HG03159 (cell line): Measurements from ENCODE around the gene HYAL4.
"Not testable (repeated sequence)": the region's sequence is repeated elsewhere in the genome, so short reads cannot be mapped to it uniquely, and the experiment has no call there.

Experiments
- ATAC-seq: cut with Tn5 transposase; IDR thresholded peaks from one replicate; pipeline ENCODE4 v1.9.1; 2021; ENCODE audit warnings: mild to moderate bottlenecking, moderate library complexity; ENCODE audit not compliant: unreplicated experiment

HYAL4 gene, protein sequence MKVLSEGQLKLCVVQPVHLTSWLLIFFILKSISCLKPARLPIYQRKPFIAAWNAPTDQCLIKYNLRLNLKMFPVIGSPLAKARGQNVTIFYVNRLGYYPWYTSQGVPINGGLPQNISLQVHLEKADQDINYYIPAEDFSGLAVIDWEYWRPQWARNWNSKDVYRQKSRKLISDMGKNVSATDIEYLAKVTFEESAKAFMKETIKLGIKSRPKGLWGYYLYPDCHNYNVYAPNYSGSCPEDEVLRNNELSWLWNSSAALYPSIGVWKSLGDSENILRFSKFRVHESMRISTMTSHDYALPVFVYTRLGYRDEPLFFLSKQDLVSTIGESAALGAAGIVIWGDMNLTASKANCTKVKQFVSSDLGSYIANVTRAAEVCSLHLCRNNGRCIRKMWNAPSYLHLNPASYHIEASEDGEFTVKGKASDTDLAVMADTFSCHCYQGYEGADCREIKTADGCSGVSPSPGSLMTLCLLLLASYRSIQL

DNA sequence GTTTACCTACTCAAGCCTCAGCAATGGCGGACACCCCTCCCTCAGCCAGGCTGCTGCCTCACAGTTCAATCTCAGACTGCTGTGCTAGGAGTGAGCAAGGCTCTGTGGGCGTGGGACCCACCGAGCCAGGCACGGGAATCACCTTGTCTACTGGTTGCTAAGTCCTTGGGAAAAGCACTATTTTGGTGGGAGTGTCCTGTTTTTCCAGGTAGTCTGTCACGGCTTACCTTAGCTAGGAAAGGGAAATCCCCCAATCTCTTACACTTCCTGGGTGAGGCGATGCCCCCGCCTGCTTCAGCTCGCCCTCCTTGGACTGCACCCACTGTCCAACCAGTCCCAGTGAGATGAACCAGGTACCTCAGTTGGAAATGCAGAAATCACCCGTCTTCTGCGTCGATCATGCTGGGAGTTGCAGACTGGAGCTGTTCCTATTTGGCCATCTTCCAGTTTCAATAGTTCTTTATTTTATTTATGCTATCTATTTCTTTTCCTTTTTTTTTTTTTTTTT is at the start of gene HYAL4:
Gene HYAL4, plus strand, starts transcription at position 458 of the 508 bp plus-strand sequence. CDS start 23,105 bp downstream, outside the sequence.
- ATAC-seq = no peak

DNA sequence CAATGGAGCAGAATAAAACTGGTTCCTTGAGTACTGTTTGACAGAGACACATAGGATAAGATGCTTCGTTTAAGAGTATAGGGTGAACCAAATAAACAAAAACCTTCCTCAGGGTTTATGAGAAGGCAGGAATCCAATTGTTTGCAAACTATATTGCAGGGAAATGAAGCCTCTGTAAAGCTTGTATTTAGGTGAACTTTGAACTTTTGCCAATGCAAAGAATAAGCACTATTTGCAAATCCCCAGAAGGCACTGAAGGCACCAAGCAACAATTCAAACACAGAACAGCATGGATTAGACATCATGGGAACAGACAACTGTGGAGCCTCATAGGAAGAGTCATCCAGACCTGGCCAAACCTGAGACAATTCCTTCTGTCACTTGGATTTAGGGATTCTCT is 49.1 kb upstream of the HYAL4 start:
- ATAC-seq = no peak

DNA sequence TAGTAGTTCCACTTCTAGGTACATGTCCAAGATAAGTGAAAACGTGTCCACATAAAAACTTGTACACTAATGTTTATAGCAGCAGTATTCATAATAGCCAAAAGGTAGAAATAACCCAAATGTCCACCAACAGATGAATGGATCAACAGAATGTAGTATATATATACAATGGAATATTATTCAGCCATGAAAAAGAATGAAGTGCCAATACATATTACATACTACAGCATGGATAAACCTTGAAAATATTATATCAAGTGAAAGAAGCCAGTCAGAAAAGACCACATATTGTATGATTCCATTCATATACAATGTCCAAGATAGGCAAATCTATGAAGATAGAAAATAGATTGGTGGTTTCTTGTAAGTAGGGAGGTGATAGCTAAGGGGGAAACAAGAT is 48.4 kb upstream of the HYAL4 start:
- no peak for ATAC-seq

DNA sequence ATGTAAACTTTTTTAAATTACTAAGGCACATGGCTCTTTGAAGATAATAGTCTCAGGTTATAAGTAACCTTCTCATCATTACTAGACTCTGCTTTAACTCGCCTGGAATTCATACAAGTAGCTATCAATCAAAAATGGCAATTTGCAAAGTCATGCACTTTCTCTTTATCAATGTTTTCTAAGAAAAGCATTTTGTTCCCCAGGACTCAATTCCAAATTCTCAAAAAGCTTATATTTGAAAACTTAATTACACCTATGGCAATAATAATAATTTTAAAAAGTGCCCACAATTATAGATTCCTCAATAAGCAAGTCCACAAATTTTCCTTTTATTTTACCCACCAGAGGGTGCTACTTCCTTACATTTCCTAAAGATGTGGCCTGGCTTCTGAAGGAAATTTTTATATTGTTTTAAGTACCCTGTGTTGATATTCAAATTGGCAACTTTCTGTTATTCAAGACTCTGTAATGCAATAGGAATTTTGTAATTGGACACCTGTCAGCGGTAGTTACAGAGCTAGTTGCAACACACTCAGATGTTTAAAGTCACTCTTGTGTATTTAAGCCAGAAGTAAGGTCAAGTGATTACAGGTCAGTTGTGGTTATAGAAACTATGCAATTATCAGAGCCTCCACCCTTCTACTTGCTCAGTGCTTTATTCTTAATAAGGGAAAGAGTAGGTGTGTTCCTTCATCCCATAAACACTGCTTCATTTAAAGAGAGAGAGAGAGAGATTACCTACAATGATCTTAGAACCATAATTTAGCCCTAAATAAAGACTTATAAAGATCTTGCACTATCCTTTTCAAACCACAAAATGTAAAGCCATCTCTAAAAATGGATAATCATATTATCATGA is 47.1 kb upstream of the HYAL4 start:
- ATAC-seq = no peak

DNA sequence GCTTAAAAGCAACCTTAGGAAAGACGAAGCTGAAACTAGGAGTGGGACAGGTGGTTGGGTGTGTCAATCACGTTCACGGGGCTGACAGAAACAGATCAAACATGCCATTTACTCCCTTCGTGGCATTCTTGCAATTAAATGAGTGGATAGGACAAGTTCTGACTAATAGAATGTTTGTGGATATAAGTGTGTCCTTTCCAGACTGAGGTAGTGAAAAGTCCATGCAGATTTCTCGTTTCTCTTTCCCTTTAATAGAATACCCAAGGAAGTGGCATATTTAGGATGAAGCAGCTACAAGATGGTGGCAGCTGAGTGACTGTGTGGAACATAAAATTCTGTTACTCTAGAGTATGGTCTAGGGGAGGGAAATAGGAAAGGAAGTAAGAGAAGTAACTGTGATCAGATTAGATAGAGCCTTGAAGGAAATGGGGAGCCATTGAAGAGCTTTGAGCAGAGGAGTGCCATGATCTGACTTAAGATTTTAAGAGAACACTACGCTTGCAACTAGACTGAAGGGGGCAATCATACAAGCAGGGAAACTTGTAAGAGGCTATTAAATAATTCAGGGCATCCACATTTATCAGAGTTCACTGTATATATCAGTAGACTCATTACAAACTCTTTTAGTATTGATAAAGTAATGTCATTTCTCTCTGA is 46.3 kb upstream of the HYAL4 start:
- no peak for ATAC-seq

DNA sequence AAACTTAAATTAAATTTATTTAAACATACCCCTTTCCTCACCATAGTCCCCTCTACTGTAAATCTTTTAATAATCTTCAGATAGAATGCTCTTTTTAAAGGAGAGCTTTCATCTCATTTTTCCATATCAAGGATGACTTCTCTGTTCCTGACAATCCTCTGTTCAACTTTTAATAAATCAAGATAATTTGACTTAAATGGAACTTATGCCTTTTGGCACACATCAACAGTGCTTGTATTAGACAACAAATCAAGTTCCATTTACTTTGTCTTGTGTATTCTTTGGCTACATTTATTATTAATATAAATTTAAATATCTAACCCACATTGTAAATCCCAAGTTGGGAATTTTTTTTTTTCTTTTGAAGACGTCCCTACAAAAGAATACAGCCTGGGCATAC is 42.7 kb upstream of the HYAL4 start:
- ATAC-seq = no peak

DNA sequence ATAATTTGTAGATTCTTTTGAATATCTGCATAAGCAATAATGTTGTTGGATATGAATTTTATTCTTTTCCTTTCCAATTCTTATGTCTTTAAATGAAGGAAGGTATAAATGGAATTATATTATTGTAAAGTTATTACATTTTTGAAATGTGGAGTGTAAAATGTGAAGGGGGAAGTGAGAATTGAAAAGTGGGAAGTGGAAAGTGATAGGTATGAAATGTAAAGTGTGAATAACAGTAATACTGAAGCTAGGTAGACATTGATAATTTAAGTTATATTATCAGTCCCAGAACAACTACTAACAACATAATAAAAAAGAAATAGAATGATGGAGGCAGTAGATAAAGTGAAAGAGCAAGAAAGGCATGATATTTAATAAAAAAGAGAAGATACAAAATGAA is 39.7 kb upstream of the HYAL4 start:
- ATAC-seq = no peak

DNA sequence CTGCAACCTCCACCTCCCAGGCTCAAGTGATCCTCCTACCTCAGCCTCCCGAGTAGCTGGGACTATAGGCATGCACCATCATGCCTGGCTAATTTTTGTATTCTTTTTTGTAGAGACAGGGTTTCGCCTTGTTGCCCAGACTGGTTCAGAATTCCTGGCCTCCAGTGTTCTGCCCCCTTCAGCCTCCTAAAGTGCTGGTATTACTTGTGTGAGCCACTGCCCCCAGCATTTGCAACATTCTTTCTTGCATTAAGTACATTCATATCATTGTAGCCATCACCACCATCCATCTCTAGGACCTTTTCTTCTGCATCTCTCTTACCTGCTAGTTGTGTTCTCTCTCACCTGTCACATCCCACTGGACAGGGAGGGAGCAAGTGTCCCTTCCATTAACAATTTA is 35.5 kb upstream of the HYAL4 start:
- ATAC-seq = no peak

DNA sequence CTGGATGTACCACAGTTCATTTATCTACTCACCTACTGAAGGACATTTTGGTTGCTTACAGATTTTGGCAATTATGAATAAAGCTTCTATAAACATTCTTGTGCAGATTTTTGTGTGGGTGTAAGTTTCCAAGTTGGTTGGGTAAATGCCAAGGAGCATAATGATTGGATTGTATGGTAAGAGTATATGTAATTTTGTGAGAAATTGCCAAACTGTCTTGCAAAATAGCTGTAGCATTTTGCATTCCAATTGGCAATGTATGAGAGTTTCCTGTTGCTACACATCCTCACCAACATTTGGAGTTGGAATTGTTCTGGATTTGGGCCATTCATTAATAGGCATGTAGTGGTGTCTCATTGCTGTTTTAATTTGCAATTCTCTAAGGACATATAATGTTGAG is 33.9 kb upstream of the HYAL4 start:
- ATAC-seq = no peak

DNA sequence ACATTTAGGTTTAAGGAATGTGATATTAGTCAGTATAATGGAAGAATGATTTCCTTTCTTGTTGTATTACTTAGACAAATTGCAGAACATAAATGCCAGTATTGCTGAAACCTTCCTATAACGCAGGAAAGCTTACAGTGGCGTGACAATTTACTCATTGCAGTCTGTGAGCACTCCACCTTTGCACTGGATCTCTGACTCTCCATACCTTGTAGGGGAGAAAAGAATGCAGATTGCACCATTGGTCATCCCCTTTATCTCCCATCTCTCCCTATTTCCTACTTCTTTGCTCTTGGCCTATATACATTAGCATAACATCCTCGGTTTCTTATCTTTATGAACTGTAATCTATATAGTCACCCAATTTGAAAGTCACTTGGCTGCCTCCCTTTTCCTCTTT is 28.1 kb upstream of the HYAL4 start:
- no peak for ATAC-seq

DNA sequence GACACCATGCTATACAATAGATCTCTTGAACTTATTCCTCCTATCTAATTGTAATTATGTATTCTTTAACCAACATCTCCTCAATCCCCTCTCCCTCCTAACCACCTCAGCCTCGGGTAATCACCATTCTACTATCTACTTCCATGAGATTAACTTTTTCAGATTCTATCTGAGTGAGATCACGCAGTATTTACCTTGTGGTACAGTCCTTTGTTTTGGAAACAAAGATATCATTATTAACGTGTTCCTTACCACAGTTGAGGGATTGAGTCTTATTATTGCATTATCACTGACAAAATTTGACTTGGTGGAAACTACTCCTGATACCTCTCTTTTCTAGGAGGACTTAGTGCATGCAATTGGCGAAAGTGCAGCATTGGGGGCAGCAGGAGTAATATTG is 26.0 kb upstream of the HYAL4 start:
- ATAC-seq = no peak

DNA sequence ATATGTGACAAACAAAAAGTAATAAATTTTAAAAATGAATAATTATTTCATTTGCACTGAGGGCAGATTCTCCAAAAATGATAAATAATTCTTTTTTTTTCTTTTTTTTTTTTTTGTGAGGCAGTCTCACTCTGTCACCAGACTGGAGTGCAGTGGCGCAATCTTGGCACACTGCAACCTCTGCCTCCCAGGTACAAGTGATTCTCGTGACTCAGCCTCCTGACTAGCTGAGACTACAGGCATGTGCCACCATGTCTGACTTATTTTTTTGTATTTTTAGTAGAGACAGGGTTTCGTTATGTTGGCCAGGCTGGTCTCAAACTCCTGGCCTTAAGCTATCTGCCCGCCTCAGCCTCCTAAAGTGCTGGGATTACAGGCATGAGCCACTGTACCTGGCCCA is 25.2 kb upstream of the HYAL4 start:
- not testable (repeated sequence) for ATAC-seq

DNA sequence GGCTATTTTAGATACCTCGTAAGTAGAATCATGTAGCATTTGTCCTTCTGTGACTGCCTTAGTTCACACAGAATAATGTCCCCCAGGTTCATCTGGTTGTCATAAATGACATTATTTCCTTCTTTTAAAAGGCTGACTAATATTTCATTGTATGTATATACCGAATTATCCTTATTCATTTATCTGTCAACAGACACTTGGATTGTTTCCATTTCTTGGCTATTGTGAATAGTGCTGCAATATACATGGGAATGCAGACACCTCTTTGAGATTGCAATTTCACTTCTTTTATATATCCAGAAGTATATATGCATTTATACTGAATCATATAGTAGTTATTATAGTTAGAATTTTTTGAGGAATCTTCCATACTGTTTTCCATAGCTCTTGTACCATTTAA is 24.1 kb upstream of the HYAL4 start:
- no peak for ATAC-seq

DNA sequence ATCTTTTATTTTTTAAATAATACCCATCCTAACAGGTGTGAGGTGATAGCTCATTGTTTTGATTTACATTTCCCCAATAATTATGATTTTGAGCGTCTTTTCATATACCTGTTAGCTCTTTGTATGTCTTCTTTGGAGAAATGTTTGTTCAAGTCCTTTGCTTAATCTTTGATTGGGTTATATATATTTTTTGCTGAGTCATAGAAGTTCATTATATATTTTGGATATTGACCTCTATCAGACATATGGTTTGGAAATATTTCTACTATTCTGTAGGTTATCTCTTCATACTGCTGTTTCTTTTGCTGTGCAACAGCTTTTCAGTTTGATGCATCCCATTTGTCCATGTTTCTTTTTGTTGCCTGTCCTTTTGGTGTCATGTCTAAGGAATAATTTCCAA is 23.6 kb upstream of the HYAL4 start:
- ATAC-seq = no peak

DNA sequence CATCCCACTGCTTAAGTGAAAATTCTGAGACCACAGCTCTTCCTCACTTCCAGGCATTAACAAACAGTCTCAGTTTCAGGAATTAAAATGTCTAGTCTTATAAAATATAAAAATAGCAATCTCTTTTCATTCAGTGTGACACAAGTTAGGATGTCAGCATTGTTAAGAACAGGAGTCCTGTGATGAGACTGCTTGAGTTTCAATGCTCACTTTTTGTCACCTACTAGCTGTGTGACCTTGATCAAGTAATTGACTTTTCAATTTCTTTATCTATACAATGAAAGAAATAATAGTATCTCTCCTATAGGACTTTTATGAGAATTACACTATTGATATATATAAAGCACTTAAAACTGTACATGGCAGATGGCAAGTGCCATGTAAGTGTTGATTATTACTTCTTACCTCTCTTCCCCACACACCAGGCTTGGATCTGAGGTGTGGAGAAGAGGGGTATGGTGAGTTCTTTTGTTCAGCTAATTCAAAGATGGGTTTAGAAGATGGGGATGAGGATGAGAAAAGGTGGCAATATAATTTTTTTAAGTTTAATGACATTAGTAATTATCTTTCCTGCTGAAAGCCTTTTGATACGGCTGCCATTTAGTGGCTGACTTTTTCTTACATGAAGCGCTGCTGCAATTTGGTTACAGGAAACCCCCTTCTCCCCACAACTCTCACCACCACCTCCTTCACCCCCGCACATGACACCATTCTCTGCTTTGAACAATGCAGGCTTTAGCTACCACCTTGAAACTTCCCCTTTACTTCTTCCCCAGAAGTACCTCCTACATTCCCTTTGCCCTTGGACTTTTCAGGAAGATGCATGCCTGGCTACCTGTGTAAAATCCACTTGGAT is 20.8 kb upstream of the HYAL4 start:
- peak; percentile 98 for ATAC-seq

DNA sequence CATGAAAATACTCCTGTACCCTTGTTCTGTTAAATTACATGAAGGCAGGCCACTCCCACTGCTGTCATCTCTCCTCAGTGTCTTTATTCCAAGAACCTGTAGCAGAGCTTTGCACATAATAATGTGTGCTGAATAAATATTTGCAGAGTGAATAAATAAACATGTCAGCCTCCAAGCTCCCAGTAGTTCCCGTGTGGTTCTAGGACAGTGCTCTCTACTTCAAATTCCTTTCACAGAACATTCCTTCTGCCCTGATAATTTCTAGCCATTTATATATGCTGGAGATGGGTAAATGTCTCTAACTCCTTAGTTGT is 20.3 kb upstream of the HYAL4 start:
- ATAC-seq = peak; percentile 22

DNA sequence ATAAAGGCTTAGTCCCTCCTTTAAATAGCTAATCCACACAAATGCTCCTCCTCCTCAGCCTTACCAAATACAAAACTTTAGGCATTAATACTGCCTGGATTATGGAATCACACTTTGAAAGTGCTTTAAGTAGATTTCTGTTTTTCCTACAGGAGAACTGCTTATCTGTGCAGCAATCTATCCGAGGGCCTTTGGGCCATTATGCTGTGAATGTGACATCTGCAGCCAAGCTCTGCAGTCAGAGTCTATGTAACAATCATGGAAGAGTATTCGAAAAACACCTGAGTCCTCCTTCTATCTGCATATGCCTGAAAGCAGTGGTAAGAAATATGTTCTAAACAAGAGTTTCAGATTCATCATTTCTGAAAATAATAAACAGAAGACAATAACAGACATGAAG is 16.2 kb upstream of the HYAL4 start:
- no peak for ATAC-seq

DNA sequence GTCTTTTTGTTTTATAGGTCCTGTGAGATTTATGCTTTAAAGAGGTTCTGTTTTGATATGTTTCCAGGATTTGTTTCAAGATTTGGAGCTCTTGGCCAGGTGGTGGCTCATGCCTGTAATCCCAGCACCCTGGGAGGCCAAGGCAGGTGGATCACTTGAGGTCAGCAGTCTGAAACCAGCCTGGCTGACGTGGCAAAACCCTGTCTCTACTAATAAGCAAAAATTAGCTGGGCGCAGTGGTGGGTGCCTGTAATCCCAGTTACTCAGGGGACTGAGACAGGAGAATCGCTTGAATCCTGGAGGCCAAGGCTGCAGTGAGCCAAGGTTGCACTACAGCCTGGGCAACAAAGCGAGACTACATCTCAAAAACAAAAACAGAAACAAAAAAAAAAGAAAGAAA is 8.3 kb upstream of the HYAL4 start:
- ATAC-seq = no peak

DNA sequence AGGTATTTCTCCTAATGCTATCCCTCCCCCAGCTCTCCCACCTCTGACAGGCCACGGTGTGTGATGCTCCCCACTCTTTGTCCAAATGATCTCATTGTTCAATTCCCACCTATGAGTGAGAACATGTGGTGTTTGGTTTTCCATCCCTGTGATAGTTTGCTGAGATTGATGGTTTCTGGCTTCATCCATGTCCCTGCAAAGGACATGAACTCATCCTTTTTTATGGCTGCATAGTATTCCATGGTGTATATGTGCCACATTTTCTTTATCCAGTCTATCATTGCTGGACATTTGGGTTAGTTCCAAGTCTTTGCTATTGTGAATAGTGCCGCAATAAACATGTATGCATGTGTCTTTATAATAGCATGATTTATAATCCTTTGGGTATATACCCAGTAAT is 5.9 kb upstream of the HYAL4 start:
- not testable (repeated sequence) for ATAC-seq

DNA sequence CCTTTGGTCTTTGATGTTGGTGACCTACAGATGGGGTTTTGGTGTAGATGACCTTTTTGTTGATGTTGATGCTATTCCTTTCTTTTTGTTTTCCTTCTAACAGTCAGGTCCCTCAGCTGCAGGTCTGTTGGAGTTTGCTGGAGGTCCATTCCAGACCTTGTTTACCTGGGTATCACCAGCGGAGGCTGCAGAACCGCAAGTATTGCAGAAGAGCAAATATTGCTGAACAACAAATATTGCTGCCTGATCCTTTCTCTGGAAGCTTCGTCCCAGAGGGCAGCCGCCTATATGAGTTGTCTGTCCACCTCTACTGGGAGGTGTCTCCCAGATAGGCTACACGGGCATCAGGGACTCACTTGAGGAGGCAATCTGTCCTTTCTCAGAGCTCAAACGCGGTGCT is 827 bp upstream of the HYAL4 start:
- ATAC-seq = not testable (repeated sequence)

DNA sequence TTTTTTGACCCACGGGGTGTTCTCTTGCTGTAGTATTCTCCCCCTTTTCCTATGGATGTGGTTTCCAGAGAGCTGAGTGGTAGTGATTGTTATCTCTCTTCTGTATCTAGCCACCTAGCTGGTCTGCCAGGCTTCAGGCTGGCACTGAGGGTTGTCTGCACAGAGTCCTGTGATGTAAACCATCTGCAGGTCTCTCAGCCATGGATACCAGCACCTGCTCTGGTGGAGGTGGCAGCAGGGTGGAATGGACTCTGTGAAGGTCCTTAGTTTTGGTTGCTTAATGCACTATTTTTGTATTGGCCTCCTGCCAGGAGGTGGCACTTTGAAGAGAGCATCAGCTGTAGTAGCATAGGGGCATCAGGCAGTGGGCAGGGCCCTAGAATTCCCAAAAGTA is 851 bp downstream of the HYAL4 start:
- no peak for ATAC-seq
